ENCODE measurements around the gene FOXL2NB. TPM values are rescaled to one million over a fixed set of nuclear protein-coding genes. Genes with fewer than 3 reads are reported as not detected.

Gene FOXL2NB
- polyA plus RNA-seq, 4 donors: 0.06 TPM; not detected in 3

GRCh38 chr3:138944929-138945708 is 1.9 kb upstream of the FOXL2NB start:
- DNase-seq (ENCODE audit: low read depth in 4 of 4, low spot score in 3 of 4): no peak

DNA sequence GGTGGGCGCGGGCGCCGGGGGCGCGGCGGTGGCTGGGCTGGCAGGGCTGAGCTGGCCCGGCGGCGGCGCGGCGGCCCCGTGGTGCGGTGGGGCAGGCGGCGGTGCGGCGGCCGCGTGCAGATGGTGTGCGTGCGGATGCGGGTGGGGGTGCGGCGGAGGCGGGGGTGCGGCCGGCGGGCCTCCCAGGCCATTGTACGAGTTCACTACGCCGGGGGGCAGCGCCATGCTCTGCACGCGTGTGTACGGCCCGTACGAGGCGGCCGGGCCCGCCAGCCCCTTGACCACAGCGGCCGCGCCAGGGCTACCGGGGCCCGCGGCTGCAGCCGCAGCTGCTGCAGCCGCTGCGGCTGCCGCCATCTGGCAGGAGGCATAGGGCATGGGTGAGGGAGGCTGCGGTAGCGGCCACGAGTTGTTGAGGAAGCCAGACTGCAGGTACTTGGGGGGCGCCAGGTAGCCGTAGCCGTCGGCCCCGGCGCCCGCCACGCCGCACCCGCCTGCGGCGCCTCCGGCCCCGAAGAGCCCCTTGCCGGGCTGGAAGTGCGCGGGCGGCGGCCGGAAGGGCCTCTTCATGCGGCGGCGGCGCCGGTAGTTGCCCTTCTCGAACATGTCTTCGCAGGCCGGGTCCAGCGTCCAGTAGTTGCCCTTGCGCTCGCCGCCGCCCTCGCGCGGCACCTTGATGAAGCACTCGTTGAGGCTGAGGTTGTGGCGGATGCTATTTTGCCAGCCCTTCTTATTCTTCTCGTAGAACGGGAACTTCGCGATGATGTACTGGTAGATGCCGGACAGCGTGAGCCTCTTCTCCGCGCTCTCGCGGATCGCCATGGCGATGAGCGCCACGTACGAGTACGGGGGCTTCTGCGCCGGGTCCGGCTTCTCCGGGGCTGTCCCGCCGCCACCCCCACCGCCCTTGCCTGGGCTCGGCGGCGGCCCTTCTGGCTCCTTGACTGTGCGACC is 1.0 kb upstream of the FOXL2NB start:
- DNase-seq (ENCODE audit: low read depth in 4 of 4, low spot score in 3 of 4): no peak

- DNase-seq (ENCODE audit: low read depth in 4 of 4, low spot score in 3 of 4): no peak
These were observed 591 bp downstream of the FOXL2NB start for GRCh38 chr3:138947495-138948121.

GRCh38 chr3:138948371-138949001 is 1.5 kb downstream of the FOXL2NB start:
- no peak for DNase-seq (ENCODE audit: low read depth in 4 of 4, low spot score in 3 of 4)

- DNase-seq (ENCODE audit: low read depth in 4 of 4, low spot score in 3 of 4): no peak
These were observed 2.0 kb downstream of the FOXL2NB start for GRCh38 chr3:138949002-138949418.

GRCh38 chr3:138949445-138950005 is 2.5 kb downstream of the FOXL2NB start:
- no peak for DNase-seq (ENCODE audit: low read depth in 4 of 4, low spot score in 3 of 4)

DNA sequence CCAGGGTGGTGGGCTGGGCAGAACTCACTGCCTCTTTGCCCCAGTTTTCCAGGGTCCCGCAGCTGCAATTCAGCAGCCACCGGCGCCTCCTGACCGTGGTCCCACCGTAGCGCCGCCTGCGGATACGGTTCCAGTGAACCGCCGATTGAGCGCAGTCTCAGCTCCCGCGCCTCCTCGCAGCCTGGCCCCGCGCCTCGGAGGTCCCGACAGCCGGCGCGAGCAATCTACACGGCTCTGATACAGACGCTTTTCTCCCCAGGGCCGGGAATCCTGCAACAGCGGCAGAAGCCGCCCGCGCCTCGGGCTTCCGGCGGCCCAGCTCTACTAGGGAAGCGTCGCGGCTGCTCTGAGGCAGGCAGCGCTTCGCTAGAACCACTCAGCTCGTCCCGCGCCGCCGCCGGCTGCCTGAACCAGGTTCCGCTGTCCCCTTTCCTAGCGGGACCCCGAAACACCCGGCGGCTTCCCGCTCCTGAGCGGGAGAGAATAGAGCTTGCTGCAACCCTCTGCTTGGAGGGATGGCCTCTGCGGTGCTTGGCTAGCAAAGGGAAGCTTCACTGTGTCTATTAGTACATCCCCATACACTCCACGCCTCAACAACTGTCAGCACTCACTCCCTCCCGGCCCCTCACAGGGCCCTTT is 3.1 kb downstream of the FOXL2NB start:
- DNase-seq (ENCODE audit: low read depth in 4 of 4, low spot score in 3 of 4): no peak

DNA sequence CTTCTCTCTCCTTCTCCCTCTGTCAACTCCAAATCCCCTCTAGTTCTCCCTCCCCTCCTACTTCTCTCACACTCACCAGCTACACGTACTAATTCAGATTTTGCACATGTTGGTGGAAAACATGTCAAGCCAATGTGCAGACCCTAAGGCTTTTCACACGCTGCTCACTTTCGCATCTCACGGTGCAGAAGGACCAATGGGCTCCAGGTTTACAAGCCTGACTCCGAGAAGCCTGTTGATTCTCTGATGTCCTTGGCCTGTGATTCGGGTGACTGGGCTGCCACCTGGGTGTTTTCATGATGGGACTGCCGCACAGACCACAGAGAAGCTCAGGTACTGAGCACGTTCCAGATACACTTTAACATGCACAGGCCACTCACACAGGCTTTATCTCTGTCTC is 3.7 kb downstream of the FOXL2NB start:
- no peak for DNase-seq (ENCODE audit: low read depth in 4 of 4, low spot score in 3 of 4)

DNA sequence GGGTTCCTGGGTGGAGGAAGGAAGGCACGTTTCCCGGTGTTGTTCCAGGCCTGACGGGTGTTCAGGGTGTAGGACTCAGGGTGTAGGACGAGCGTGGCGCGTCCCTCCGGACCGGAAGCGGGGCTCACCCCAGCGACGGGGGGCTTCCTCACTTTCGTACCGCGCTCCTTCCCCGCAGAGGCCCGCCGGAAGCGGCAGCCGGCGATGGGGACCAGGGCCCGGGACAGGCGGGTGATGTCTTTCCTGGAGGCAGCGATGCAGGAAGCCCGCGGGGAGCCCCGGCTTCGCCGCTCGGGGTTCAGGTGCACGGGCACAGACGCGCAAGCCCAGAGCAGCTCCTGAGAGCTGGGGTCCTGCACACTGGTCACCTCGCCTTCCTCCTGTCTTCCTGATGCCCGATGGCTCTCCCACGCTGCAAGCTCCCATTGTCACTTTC is 13.4 kb downstream of the FOXL2NB start:
- no peak for DNase-seq (ENCODE audit: low read depth in 4 of 4, low spot score in 3 of 4)

DNA sequence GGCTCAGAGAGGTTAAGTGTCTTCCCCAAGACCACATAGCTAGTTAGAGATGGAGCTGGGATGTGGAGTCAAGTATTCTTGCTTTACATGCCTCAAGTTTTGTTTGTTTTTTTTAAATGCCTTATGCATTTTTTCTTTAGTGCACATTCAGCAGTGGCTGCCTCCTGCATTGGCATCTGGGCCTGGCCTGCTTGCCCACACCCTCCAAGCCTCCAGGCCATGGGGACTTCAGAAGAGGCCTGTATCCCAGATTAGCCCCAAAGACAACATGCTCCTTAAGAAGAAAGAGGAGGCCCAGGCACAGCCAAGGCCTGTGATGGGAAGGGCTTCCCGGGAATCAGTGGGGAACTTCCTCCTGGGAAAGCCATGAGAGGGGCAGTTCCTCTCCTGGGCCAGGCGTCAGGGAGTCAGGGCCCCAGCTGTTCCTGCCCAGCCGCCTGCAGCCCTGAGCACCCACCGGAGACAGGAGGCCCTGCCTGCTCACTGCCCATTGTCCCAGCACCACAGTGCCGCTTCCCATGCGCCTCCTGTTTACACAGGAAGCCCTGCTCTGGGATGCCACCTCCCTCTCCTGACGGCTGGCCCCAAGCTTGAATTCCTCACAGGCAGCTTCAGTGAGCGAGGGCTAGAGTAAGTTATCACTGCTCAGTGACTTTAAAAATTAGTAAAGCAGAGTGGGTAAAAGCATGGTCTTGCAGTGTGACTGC is 16.0 kb downstream of the FOXL2NB start:
- no peak for DNase-seq (ENCODE audit: low read depth in 4 of 4, low spot score in 3 of 4)

GRCh38 chr3:138964264-138964663 is 17.2 kb downstream of the FOXL2NB start:
- no peak for DNase-seq (ENCODE audit: low read depth in 4 of 4, low spot score in 3 of 4)

GRCh38 chr3:138964923-138965322 is 17.9 kb downstream of the FOXL2NB start:
- DNase-seq (ENCODE audit: low read depth in 4 of 4, low spot score in 3 of 4): no peak

GRCh38 chr3:138971766-138972320 is 24.8 kb downstream of the FOXL2NB start:
- DNase-seq (ENCODE audit: low read depth in 4 of 4, low spot score in 3 of 4): no peak

DNA sequence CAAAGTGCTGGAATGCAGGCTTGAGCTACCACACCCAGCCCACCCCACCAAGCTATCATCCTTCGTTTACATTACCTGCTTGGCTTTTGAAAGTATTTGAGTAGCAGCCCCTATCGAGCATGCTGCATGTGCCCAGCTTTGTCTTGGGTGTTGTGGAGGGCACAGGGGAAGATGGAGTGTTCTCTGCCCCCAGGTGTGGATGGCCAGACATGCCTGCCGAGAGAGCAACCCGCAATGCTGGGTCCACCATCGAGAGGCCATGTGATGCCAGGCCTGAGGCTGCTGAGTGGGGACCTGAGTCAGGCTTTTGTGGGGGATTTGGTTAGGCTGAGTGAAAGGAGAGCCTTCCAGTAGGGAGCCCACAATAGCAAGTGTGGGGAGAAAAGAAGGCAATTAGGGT is 25.9 kb downstream of the FOXL2NB start:
- DNase-seq (ENCODE audit: low read depth in 4 of 4, low spot score in 3 of 4): no peak

- no peak for DNase-seq (ENCODE audit: low read depth in 4 of 4, low spot score in 3 of 4)
These were observed 27.4 kb downstream of the FOXL2NB start for GRCh38 chr3:138974462-138974861.

DNA sequence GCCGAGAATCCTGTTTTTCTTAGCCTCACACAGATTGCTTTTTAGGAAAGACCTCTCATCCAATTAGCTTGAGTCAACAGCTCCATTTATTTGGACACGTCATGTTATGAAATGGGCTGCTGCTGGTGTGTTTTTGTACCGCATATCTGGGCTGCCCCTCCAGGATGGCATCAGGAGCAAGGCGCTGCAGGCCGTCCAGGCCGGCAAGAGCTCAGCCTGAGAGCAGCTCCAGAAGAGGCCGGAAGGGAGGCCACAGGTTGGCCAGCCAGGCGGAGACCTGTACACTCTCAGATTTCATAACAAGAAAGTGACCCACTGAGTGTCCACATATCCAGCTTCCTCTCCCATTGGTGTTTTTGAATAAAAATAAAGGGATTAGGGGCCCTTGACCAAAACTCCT is 28.3 kb downstream of the FOXL2NB start:
- DNase-seq (ENCODE audit: low read depth in 4 of 4, low spot score in 3 of 4): no peak

GRCh38 chr3:138976047-138976446 is 29.0 kb downstream of the FOXL2NB start:
- DNase-seq (ENCODE audit: low read depth in 4 of 4, low spot score in 3 of 4): no peak

- DNase-seq (ENCODE audit: low read depth in 4 of 4, low spot score in 3 of 4): no peak
These were observed 37.8 kb downstream of the FOXL2NB start for GRCh38 chr3:138984816-138985215.

DNA sequence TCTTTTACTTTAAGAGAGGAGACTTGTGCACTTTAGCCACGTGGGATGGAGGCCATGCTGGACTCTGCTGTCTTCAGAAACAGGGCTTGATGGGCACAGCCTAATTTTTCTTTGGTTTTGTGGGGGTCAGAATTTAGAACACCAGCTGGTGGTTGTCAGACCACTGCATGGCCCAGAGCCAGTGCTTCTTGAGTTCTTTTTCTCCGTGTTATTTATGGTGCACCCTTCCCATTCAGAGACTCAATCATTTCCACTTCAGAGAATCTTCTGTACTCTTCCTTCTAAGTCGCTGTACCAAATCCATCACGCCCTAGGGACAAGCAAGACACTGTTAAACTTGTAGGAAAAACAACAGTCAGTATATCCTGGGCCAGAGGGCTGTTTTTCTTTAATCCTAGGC is 38.9 kb downstream of the FOXL2NB start:
- DNase-seq (ENCODE audit: low read depth in 4 of 4, low spot score in 3 of 4): no peak

All from left renal pelvis (tissue), 4 donors.